ENCODE data around the gene TMEM255B.
"Not testable (repeated sequence)": the region's sequence is repeated elsewhere in the genome, so short reads cannot be mapped to it uniquely, and the experiment has no call there.

TMEM255B gene

GRCh38 chr13:113749507-113749906, 9.5 kb upstream of the TMEM255B start:
- DNase-seq (ENCODE audit: low spot score), result no peak

GRCh38 chr13:113749967-113750366, 9.1 kb upstream of the TMEM255B start:
- no peak for DNase-seq (ENCODE audit: low spot score)

GRCh38 chr13:113750554-113751399, 8.2 kb upstream of the TMEM255B start:
- no peak for DNase-seq (ENCODE audit: low spot score)

- no peak for DNase-seq (ENCODE audit: low spot score)
Measured at GRCh38 chr13:113751491-113751890, 7.5 kb upstream of the TMEM255B start.

GRCh38 chr13:113752211-113752986, 6.6 kb upstream of the TMEM255B start:
- not testable (repeated sequence) for DNase-seq (ENCODE audit: low spot score)

GRCh38 chr13:113753171-113753570, 5.9 kb upstream of the TMEM255B start:
- no peak for DNase-seq (ENCODE audit: low spot score)

- no peak for DNase-seq (ENCODE audit: low spot score)
Measured at GRCh38 chr13:113754242-113754641, 4.8 kb upstream of the TMEM255B start.

- no peak for DNase-seq (ENCODE audit: low spot score)
Measured at GRCh38 chr13:113754691-113755090, 4.3 kb upstream of the TMEM255B start.

GRCh38 chr13:113756441-113757097, 2.5 kb upstream of the TMEM255B start:
- no peak for DNase-seq (ENCODE audit: low spot score)

- no peak for DNase-seq (ENCODE audit: low spot score)
Measured at GRCh38 chr13:113759525-113760137, 605 bp downstream of the TMEM255B start.

GRCh38 chr13:113761136-113761535, 2.1 kb downstream of the TMEM255B start:
- DNase-seq (ENCODE audit: low spot score), result no peak

GRCh38 chr13:113762075-113762474, 3.0 kb downstream of the TMEM255B start:
- DNase-seq (ENCODE audit: low spot score), result no peak

- DNase-seq (ENCODE audit: low spot score), result no peak
Measured at GRCh38 chr13:113762538-113762937, 3.5 kb downstream of the TMEM255B start.

- DNase-seq (ENCODE audit: low spot score), result no peak
Measured at GRCh38 chr13:113763254-113763653, 4.2 kb downstream of the TMEM255B start.

GRCh38 chr13:113763961-113764792, 5.2 kb downstream of the TMEM255B start:
- DNase-seq (ENCODE audit: low spot score), result no peak

- no peak for DNase-seq (ENCODE audit: low spot score)
Measured at GRCh38 chr13:113764793-113765563, 6.0 kb downstream of the TMEM255B start.

- DNase-seq (ENCODE audit: low spot score), result no peak
Measured at GRCh38 chr13:113765564-113765910, 6.5 kb downstream of the TMEM255B start.

GRCh38 chr13:113766035-113766800, 7.2 kb downstream of the TMEM255B start:
- DNase-seq (ENCODE audit: low spot score), result no peak

- no peak for DNase-seq (ENCODE audit: low spot score)
Measured at GRCh38 chr13:113767366-113767765, 8.3 kb downstream of the TMEM255B start.
